Endothelial cell of umbilical vein (primary cell): ENCODE data around the gene MACF1.

Source experiments
- EZH2 ChIP-seq: IDR thresholded peaks from 2 replicates; pipeline ENCODE4 v1.6.1; 2012; ENCODE audit warnings: borderline replicate concordance, low read depth, mild to moderate bottlenecking, moderate library complexity, low read length, inconsistent platforms; ENCODE audit not compliant: severe bottlenecking
- FOS ChIP-seq: IDR thresholded peaks from 2 replicates; pipeline ENCODE4 v1.6.1; 2011; ENCODE audit warnings: mild to moderate bottlenecking, low read length, moderate library complexity, borderline replicate concordance; ENCODE audit not compliant: insufficient read depth
- GATA2 ChIP-seq: IDR thresholded peaks from 2 replicates; pipeline ENCODE4 v1.7.0; 2011; ENCODE audit warnings: low read depth, mild to moderate bottlenecking, moderate library complexity, mixed read lengths, low read length; ENCODE audit not compliant: insufficient read length, insufficient read depth
- MYC ChIP-seq: IDR thresholded peaks from one replicate; pipeline ENCODE4 v1.6.1; 2011; ENCODE audit warnings: mild to moderate bottlenecking, low read depth, low read length
- POLR2A ChIP-seq: IDR thresholded peaks from 2 replicates; pipeline ENCODE4 v1.6.1; 2012; ENCODE audit warnings: low read depth, mild to moderate bottlenecking, control low read depth, low read length
- POLR2AphosphoS5 ChIP-seq: IDR thresholded peaks from 2 replicates; pipeline ENCODE4 v1.6.1; 2012; ENCODE audit warnings: low read depth, mild to moderate bottlenecking, control low read depth, low read length, moderate library complexity; ENCODE audit not compliant: insufficient read depth
- TF ChIP-seq, protein P1 (sequence below), 2 donors: IDR thresholded peaks; 1 replicate in 1 of 2; 2 replicates in 1 of 2; pipeline ENCODE4 v1.5.1; 2011; ENCODE audit warnings: low read length in 2 of 2, mild to moderate bottlenecking in 2 of 2, moderate library complexity in 2 of 2, control low read depth in 1 of 2, inconsistent platforms in 1 of 2, low read depth in 1 of 2; ENCODE audit not compliant: insufficient read depth in 1 of 2; ENCODE audit errors: extremely low read depth in 1 of 2
- TF ChIP-seq, protein P2 (sequence below): IDR thresholded peaks from 2 replicates; pipeline ENCODE4 v1.6.1; 2011; ENCODE audit not compliant: insufficient read depth, insufficient read length

- TF ChIP-seq, protein P1, sequence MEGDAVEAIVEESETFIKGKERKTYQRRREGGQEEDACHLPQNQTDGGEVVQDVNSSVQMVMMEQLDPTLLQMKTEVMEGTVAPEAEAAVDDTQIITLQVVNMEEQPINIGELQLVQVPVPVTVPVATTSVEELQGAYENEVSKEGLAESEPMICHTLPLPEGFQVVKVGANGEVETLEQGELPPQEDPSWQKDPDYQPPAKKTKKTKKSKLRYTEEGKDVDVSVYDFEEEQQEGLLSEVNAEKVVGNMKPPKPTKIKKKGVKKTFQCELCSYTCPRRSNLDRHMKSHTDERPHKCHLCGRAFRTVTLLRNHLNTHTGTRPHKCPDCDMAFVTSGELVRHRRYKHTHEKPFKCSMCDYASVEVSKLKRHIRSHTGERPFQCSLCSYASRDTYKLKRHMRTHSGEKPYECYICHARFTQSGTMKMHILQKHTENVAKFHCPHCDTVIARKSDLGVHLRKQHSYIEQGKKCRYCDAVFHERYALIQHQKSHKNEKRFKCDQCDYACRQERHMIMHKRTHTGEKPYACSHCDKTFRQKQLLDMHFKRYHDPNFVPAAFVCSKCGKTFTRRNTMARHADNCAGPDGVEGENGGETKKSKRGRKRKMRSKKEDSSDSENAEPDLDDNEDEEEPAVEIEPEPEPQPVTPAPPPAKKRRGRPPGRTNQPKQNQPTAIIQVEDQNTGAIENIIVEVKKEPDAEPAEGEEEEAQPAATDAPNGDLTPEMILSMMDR (IDR thresholded peaks at IDR 0.05; ENCODE audit: extremely low read depth in 1 of 2, insufficient read depth in 1 of 2, low read depth in 1 of 2, low read length in 2 of 2) = no peak
- TF ChIP-seq EZH2 (no peak), FOS (no peak), GATA2 (no peak), POLR2A (no peak), MYC (no peak), POLR2AphosphoS5 (no peak)
- TF ChIP-seq, protein P2, sequence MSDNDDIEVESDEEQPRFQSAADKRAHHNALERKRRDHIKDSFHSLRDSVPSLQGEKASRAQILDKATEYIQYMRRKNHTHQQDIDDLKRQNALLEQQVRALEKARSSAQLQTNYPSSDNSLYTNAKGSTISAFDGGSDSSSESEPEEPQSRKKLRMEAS = no peak
Observed at GRCh38 chr1:39370602-39371001, 166.1 kb downstream of the MACF1 start.
